Measurements from ENCODE around the gene RMND1.
A peak's percentile ranks its signal among the peaks of the same experiment; 100 is the strongest.

Gene RMND1

DNA sequence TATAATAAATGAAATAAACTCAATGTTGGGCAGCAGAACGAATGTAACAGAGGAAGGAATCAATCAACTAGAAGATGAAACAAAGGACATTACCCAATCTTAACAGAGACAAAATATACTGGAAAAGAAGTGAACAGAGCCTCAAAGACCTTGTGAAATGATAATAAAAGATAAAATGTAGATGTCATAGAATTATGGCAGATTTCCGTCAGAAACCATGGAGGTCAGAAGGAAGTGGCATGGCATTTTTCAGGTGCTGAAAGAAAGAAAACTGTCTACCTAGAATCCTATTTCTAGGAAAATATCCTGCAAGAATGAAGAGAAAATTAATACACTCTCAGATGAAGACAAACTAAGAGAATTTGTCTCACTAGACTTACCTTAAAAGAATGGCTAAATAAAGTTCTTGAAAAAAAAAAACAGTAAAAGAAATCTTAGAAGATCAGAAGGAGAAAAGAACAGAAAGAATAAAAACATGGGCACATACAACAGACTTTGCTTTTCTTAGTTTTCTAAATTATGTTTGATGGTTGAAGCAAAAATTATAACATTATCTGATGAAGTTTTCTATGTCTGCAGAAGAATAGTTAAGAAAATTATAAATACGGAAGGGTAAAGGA lies 37.2 kb downstream of the RMND1 start:
- no peak for DNase-seq (ENCODE audit: low read depth)

DNA sequence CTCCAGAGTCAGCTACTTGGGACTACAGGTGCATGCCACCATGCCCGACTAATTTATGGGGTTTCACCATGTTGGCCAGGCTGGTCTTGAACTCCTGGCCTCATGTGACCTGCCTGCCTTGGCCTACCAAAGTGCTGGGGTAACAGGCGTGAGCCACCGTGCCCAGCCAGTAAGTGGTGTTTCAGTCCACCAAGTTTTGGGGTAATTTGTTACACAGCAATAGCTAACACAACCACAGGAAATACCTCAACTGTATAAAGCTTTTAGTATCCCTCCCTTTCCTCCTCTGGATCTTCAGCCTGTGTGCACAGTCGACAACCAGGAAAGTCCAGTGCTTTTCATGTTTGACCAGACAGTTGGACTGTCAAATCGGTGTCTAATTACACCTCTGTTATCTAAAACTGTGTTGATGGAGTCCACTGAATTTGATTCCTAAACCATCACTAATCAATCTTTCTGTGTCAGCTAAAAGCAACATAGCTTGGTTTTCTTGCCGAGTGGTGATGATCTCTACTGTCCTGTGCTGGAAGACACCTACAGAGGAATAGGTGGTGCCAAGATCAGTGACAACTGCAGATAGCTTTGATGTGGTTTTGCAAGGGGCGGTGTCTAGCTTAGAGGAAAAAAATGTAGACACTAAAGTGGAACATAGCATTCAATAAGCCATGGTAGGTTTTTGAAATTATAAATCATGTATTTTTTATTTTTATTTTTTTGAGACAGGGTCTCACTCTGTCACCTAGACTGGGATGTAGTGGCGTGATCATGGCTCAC lies 38.4 kb downstream of the RMND1 start:
- DNase-seq (ENCODE audit: low read depth), result no peak

DNA sequence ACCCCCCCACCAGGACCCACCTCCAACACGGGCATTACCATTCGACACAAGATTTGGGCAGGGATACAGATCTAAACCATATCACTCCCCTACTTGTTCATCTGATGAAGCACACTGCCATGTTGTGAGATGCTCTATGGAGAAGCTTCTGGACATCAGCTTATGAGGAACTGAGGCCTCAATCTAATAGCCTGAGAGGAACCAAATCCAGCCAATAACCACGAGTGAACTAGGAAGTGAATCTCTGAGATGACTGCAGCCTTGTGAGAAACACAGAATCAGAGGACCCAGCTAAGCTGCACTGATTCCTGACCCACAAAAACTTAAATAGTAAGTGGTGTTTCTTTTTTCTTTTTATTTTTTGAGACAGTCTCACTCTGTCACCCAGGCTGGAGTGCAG lies 39.0 kb downstream of the RMND1 start:
- DNase-seq (ENCODE audit: low read depth), result no peak

DNA sequence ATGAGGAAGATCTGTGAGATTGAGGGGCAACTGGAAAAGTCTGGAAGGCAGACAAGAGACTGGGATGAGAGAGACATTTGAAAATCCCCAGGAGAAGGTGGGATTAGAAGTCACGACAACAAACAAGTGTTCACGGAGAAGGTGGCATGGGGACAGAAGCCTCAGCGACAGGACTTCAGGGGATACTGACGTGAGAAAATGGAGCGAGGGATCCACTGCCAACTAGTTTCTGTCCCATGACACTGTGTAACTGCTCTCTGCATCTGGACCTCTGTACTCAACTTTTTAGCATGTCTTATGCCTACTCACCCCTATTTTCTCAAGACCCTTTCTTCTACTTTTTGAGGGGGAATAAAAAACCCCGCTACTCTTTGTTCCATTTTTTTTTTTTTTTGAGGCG lies 42.2 kb downstream of the RMND1 start:
- DNase-seq (ENCODE audit: low read depth), result no peak

DNA sequence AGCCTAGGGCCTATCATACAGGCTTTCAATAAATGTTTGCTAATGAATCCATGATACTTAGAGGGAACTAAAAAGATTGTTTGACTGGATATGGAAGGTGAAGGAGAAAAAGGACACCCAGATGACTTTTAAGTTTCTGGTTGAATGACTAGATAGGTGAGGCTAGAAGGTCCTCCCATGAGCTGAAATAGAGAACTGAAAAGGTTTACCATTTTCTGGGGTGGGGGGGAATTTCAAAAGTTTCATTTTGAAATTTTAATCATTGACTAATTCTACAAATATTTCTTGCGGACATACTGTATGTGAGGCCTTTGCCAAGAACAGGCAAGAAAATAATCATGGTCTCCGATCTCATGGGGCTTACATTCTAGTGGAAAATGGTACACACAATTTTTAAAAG lies 42.7 kb downstream of the RMND1 start:
- DNase-seq (ENCODE audit: low read depth), result no peak

DNA sequence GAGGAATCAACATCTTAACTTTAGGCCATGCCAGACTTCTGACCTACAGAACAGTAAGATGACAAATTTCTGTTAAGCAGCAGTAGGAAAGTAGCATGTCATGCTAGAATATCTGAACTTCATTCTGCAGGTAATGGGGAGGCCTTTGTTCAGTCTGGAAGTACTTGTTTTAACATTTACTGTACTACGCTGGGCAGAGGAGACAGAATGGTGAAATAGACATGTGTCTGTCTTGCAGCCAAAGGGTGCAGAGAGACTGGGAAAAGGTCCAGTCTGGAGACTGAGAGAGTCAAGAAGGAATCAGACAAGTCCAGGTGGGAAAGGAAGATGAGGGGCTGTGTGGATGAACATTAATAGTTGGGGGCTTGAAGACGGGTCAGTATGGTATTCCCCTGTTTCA lies 43.1 kb downstream of the RMND1 start:
- DNase-seq (ENCODE audit: low read depth), result no peak

DNA sequence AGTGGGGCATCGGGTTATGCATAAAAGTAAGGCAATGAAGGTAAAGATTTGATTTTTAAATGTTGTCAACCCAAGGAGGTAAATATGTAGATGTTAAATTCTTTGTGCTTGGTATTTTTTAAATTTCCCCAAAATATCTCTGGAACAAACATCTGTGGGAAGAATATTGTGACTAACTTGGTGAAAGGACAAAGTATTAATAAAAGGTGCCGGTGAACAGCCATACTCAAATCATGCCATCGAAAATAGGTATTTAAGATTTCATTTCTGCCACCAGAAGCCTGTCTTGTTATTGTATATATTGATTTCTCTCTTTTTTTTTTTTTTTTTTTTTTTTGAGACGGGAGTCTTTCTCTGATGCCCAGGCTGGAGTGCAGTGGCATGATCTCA lies 48.0 kb downstream of the RMND1 start:
- no peak for DNase-seq (ENCODE audit: low read depth)

DNA sequence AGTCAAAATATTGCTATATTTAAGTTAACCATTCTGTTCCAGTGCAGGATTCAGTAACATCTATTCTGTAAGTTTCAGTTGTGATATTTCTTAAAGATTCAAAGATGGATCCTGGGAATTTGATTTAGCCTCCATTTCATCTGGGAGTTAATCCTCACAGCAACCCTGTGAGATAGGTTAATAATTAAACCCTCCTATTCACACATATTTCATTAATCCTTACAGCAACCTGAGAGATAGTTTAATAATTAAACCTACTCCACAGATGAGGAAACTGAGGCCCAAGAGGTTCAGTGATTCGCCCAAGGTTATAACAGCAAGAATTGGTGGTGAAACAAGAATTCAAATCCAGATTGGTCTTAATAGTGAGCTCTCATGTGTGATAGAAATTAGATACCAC lies 49.7 kb downstream of the RMND1 start:
- no peak for DNase-seq (ENCODE audit: low read depth)

DNA sequence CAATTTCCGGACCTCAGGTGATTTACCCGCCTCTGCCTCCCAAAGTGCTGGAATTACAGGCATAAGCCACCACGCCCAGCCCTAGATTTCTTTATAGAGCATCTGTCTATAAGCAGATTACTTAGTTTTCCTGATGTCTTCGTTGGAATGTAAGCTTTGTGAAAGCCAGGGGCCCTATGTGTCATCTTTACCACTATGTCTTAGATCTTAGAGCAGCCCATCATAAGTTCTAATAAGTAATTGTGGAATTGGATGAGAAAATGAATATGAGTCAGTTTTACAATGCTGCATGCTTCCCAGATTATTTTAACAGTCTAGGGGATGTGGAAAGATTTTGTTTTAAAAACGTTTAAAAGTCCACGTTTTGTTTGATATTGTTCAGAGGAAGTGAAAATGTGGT lies 51.5 kb downstream of the RMND1 start:
- DNase-seq (ENCODE audit: low read depth), result no peak

DNA sequence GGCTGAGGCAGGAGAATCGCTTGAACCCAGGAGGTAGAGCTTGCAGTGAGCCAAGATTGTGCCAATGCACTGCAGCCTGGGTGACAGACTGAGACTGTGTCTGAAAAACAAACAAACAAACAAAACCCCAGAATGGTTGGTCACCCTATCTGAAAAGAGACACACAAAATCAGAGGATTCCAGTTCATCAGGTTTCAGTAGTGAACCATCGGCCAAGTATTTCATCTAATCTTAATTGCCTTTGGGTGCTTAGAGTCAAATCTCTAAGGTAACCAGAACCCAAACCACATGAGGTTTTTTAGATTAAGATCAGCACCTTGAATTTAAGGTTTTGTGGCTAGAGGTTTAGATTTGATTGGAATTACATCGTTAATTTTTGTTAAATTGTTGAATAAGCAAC lies 52.2 kb downstream of the RMND1 start:
- no peak for DNase-seq (ENCODE audit: low read depth)

DNA sequence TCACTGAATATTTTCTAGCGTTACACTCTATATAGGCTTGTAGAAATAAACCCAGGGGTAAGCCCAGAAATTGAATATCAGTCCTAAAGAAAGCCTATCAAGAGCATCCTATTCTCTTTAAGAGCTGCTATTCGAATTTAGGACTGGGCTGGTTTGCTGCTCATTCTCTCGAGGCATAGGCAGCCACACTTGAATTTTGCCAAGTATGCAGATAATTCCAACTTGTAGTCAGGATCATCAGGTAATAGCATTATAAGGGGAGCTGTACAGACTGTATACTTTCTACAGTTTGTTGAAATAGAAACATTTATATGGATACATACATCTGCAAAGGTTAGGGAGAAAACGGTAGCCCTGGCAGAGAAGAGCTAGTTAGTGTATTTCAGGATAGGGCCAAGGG lies 58.5 kb downstream of the RMND1 start:
- no peak for DNase-seq (ENCODE audit: low read depth)

DNA sequence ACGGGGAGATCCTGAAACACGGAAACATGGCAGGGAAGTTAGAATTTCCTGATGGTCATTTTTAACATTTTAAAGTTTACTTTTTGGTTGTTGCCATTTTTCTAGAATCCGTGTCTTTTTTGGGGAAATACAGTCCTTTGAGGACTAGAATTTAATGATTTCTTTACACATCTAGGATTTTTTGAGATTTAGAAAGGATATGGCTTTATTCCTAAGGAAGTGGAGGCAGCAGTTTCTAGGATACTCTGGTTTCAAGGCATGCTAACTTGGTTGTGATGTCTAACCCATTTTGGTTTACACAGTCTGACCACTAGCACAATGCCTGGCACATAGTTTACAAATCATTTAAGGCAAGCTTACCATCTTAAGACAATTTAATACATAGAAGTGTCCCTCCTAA lies 59.5 kb downstream of the RMND1 start:
- DNase-seq (ENCODE audit: low read depth), result no peak

DNA sequence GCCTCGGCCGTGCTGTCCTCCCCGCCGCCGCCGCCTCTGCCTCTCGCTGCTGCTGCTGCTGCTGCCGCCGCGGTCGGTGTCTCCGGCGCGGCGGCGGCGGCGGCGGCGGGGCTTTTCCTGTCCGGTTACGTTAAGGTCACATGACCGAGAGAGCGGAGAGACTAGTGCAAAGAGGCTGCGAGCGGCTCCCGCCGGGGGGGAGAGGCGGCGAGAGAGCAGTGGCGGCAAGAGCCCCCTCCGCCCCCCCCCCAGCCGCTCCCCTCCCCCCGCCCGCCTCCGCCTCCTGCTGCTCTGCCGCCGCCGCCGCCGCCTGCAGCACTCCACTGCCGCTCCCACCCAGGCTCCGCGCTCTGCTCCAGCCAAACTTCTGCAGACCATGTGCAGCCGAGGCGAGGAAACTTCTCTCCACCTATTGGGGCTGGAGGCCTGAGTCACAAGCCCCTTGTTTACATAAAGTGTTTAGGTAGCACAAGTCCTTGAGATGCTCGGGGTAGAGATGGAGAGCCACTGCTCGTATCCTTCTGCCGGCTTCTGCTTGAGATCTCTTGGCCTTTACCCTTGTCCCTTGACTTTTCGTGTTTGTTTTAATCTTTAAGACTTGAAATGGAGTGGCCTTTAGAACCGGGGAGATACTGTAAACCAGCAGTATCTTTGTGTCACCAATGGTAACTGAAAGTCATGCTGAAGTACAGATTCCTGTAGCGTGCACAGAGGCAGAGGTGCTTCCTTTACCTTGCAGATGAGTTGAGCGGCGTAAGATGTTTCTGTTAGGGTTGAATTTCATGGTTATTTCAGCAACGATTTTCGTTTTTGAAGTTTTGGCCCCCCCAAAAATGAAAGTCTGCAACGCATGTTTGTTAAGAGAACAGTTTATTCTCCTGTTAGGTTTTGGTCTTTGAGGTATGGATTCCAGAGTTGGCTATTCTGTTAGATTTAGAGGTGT lies 60.2 kb downstream of the RMND1 start, which contains the start of gene ZBTB2:
Gene ZBTB2 (minus strand): TSS at position 89 of the 943 bp plus-strand sequence. CDS start 17,922 bp downstream, outside the sequence.
- peak; percentile 54 for DNase-seq (ENCODE audit: low read depth)

DNA sequence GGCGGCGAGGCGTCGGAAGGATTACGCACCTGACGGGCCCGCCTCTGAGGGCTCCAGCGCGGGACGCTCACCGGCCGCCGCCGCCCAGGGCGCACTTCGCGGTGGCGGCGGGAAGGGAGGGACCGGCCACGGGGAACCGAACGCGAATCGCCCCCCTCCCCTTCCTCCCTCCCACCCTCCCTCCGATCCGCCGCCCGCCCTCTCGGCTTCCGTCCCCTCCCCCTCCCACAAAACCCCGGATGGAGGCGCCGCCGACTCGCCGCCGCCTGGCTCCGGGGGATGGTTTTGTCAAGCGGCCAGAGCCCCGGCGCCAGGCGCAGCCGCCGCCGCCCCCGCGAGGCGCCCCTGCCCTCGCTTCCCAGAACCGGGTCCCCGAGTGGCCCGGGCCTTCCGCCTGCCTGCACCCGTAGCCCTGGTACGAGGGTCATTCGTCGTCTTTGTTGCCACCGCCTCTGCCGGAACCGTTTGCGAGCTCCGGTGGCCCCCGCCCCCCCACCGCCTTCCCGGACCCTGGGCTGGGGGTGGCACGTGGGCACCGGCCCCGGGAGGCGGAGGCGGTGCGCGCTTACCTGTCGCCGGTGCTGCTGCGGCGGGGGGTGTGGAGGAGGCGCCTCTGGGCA lies 61.0 kb downstream of the RMND1 start:
- peak; percentile 71 for DNase-seq (ENCODE audit: low read depth)

DNA sequence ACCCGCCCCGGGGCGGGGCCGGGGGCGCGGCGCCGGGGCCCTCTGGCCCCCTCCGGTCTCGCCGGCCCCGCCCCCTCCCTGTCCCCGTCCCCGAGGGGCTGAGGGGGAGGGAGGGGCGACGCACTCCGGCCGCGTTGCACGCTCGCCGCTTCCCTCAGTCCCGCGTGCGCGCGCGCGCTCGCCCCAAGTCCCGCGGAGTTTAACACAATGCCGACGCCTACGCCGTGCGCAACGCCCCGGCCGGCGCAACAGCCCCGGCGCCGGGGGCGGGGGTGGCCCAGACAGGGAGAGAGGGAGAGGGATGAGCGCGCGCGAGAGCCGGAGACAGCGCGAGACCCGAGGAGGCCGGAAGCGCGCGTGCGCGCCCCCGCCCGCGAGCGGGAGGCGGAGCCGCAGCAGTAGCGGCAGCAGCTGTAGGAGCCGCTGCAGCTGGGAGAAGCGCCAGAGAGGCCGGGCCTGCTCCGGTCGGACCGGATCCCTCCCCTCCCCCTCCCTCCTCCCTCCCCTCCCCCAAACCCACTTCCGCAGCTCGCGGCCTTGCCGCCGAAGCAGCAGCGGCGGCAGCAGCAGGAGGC lies 61.6 kb downstream of the RMND1 start:
- peak; percentile 99 for DNase-seq (ENCODE audit: low read depth)

DNA sequence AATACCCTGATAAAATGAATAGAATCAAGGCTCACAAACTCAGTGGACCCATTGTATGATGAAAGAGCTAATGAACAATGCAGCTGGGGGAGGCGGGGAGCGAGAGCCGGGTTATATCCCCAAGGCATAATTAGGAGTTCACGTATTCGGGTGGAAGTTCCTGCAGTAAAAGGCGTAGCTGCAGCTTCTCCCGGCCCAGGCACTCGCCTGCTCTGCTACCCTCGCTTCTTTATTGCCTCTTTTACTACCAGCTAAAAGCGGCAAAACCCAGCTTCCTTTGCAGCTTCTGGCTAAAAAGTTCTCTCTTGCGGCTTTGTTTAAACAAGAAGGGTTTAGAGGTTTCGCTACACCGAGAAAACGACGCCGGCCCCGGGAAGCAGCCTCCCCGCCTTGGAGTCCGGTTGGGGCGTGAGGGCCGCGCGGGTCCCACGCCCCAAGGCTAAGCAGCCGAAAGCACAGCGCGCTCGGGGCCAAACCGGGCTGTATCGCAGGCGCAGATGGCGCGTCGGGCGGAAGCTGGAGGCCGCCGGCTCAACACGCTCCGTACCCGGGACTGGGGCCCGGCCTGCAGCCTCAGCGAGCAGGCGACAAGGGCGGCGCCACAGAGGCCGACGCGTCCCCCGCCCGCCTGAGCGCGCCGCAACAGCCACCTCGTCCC lies 62.2 kb downstream of the RMND1 start:
- DNase-seq (ENCODE audit: low read depth), result no peak

DNA sequence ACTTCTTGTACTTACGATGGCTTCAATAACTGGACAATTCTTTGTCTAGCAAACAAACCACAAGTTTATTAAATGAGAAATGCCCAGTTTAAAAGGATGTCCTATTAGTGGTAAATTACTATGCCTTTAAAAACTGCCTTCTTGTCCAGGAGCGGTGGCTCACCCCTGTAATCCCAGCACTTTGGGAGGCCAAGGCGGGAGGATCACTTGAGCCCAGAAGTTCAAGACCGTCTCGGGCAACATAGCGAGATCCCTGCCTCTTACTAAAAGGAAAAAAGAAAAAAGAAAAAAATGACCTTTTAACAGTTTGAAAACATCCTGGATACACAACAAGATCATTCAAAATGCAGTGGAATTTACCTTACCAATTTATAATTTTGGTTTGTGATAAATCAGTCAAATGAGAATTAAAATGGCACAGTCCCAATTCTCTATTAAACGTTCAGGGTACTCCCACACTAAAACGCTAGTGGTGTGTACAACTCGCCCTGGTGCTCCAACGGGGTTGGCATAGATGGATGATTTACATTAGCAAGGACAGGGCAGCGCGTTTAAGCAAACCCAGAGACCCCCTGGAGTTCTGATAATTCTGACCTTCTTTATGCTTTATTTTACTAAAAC lies 62.8 kb downstream of the RMND1 start:
- no peak for DNase-seq (ENCODE audit: low read depth)

DNA sequence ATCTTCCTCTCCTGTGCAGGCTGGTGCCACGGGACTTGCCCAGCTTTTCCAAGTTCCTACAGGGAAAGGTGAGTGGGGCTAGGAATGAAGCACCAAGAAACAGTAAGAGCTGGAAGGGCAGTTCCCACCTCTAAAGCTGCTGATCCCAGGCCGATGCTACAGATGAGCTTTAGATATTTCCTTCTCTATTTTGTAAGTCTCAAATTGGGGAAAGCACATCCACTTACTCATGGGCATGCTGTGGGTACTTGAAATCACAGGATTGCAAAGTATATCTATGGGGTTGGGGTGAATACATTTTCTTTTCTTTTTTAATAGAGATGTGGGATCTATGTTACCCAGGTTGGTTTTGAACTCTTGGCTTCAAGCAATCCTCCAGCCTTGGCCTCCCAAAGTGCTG lies 63.7 kb downstream of the RMND1 start:
- no peak for DNase-seq (ENCODE audit: low read depth)

DNA sequence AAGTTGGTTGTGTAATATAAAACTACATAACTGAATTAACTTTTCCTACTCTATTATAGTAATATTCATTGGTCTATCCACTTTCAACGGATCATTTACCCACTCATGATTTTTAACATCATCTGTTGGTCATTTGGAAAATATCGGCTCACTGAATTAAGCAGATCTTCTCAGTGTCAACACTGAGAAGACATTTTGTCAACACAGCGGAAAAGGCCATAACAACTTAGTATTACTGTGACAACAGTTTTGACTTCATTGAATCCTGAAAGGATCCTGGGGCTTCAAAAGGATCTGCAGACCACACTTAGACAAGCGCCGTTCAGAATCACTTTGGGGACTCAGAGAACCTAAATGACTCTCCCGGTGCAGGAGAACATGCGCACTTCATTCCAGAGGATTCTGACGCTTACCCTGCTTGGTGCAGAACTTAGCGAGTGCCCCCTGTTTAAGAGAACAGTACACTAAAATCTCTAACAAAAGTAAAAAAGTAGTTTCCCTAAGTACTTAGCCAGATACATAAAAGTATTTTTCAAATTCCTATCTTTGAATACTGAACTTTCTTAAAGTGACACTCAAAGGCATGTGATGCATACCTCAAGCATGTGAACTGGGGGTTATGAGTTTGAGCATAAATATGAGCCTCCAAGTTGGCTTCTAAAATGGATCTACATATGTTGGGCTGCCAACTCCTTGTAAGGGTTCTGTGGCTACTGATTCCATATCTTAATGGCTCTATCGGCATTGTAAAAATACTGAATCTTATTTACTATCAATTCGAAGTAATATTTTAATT lies 64.6 kb downstream of the RMND1 start:
- no peak for DNase-seq (ENCODE audit: low read depth)

DNA sequence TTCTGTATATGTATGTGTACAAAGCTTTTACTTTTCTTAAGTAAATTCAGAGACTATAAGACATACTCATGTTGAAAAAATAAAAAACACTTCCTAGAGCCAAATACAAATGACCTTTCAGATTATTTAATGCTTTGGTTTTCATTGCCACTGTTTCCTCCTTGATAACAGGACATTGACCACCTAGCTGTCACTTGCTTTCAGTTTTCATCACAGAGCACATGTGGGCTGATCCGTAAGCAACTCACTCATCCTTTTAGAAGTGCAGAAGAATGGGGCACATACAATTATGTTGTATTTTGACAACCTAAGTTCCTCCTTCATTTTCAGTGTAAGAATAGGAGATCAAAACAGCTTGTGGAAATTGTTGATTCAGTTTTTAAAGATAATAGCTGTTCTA lies 66.7 kb downstream of the RMND1 start:
- no peak for DNase-seq (ENCODE audit: low read depth)
